Esophagus squamous epithelium (tissue), 4 donors: ENCODE data around the gene IL19.

Experiments
- POLR2A ChIP-seq, 4 donors: fragments of 450-650 bp; IDR thresholded peaks; one replicate each; pipeline ENCODE4 v1.6.1; 2017; ENCODE audit warnings: antibody characterized with exemption in 4 of 4, mild to moderate bottlenecking in 4 of 4, moderate library complexity in 3 of 4
- TF ChIP-seq, protein P1 (sequence below), 6 experiments: fragments of 450-650 bp in 4 of 6; fragments of 200-600 bp in 2 of 6; sonication (generic) in 2 of 6; IDR thresholded peaks; one replicate each; pipeline ENCODE4 v1.5.1; 2016 to 2019; ENCODE audit warnings: antibody characterized with exemption in 6 of 6, mild to moderate bottlenecking in 4 of 6, moderate library complexity in 4 of 6

DNA sequence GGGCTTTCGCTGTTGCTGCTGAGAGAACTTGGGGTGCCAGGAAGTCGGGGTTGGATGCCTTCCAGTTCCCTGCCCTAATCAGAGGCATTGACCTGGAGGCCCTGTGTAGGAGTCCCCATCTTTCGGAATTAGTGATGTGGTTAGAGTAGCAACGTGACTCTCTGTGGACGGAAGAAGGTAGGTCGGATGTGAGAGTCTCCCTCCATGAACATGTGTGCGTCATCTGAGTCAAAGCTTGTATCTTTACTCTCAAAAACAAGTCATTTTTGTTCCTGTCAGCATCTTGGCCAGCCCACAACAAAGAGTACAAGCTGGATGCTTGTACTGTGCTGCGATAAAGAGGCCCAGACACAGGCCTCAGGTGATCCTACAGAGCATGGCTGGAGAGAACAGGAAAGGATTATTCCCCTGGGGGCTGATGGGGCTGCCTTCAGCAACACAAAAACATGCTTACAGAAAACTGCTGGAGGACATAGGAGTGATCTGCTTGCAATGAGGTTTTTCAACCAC lies 32.7 kb downstream of the IL19 start:
- TF ChIP-seq, protein P1, sequence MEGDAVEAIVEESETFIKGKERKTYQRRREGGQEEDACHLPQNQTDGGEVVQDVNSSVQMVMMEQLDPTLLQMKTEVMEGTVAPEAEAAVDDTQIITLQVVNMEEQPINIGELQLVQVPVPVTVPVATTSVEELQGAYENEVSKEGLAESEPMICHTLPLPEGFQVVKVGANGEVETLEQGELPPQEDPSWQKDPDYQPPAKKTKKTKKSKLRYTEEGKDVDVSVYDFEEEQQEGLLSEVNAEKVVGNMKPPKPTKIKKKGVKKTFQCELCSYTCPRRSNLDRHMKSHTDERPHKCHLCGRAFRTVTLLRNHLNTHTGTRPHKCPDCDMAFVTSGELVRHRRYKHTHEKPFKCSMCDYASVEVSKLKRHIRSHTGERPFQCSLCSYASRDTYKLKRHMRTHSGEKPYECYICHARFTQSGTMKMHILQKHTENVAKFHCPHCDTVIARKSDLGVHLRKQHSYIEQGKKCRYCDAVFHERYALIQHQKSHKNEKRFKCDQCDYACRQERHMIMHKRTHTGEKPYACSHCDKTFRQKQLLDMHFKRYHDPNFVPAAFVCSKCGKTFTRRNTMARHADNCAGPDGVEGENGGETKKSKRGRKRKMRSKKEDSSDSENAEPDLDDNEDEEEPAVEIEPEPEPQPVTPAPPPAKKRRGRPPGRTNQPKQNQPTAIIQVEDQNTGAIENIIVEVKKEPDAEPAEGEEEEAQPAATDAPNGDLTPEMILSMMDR (IDR thresholded peaks at IDR 0.05), result no peak
- no peak for TF ChIP-seq POLR2A (IDR thresholded peaks at IDR 0.05)
